Type B pancreatic cell (in vitro differentiated cells): ENCODE results near the gene ZNF639. TPM values are rescaled to one million over a fixed set of nuclear protein-coding genes. Genes with fewer than 3 reads are reported as not detected.
"Not testable (repeated sequence)": the region's sequence is repeated elsewhere in the genome, so short reads cannot be mapped to it uniquely, and the experiment has no call there.

Experiments used
- DNase-seq: peaks from one replicate; pipeline ENCODE4 v3.0.0; 2021; ENCODE audit warnings: mixed read lengths; ENCODE audit not compliant: unreplicated experiment; ENCODE audit errors: extremely low spot score
- H3K27ac Mint-ChIP-seq: 2 replicates; pipeline ENCODE4 v1.8.0; 2021; ENCODE audit warnings: mild to moderate bottlenecking, mixed read lengths
- H3K27me3 Mint-ChIP-seq: 2 replicates; pipeline ENCODE4 v1.8.0; 2021; ENCODE audit warnings: mixed read lengths
- H3K36me3 Mint-ChIP-seq: 2 replicates; pipeline ENCODE4 v1.8.0; 2021; ENCODE audit warnings: mixed read lengths
- H3K4me1 Mint-ChIP-seq: one replicate; pipeline ENCODE4 v1.8.0; 2021; ENCODE audit warnings: mixed read lengths; ENCODE audit not compliant: unreplicated experiment
- H3K4me3 Mint-ChIP-seq: 2 replicates; pipeline ENCODE4 v1.8.0; 2021; ENCODE audit warnings: mild to moderate bottlenecking, mixed read lengths
- H3K9me3 Mint-ChIP-seq: 2 replicates; pipeline ENCODE4 v1.8.0; 2021; ENCODE audit warnings: mixed read lengths
- CTCF ChIP-seq: fragments of 200-600 bp; sonication (generic); conservative IDR thresholded peaks from 2 replicates; pipeline ENCODE4 v1.5.0; 2021; ENCODE audit warnings: antibody characterized with exemption, mild to moderate bottlenecking
- total RNA-seq: library from RNA; stranded (reverse); gene quantifications from 2 replicates; pipeline ENCODE4 v1.2.1, GENCODE V29; 2021; ENCODE audit warnings: low replicate concordance

ZNF639 gene
- total RNA-seq, 1 donor from 2014 or later = 33.2 TPM

GRCh38 chr3:179301645-179302044 is 21.2 kb upstream of the ZNF639 start:
- Mint-ChIP-seq H3K36me3 (no peaks in the 10 kb centered on the region), H3K27me3 (peaks cover 3% of the 10 kb centered on the region), H3K4me1 (peaks cover 6% of the 10 kb centered on the region), H3K4me3 (no peak overlapping the region), H3K27ac (no peak overlapping the region), H3K9me3 (peaks cover 6% of the 10 kb centered on the region)
- no peak for DNase-seq
- TF ChIP-seq CTCF = no peak

DNA sequence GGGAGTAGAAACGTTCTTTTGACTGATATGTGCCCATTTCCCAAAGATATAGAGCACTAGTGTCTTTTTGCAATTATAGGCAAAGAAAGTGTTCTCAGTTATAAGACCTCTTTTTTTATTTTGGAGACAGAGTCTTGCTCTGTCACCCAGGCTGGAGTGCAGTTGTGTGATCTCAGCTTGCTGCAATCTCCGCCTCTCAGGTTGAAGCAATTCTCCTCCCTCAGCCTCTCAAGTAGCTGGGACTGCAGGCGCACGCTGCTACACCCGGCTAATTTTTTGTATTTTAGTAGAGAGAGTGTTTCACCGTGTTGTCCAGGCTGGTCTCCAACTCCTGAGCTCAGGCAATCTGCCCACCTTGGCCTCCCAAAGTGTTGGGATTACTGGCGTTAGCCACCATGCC is 20.7 kb upstream of the ZNF639 start:
- Mint-ChIP-seq H3K9me3 (peaks cover 6% of the 10 kb centered on the region), H3K4me1 (peaks cover 6% of the 10 kb centered on the region), H3K27me3 (no peaks in the 10 kb centered on the region), H3K4me3 (no peak overlapping the region), H3K27ac (no peak overlapping the region), H3K36me3 (no peaks in the 10 kb centered on the region)
- no peak for TF ChIP-seq CTCF
- DNase-seq = no peak

- TF ChIP-seq CTCF = no peak
- H3K4me1 Mint-ChIP-seq = no peaks in the 10 kb centered on the region
- H3K27me3 Mint-ChIP-seq = no peaks in the 10 kb centered on the region
Measured at GRCh38 chr3:179304605-179305004, 18.2 kb upstream of the ZNF639 start.

GRCh38 chr3:179307362-179307761 is 15.5 kb upstream of the ZNF639 start:
- H3K36me3 Mint-ChIP-seq, H3K27ac Mint-ChIP-seq, H3K4me1 Mint-ChIP-seq, H3K4me3 Mint-ChIP-seq, H3K27me3 Mint-ChIP-seq, H3K9me3 Mint-ChIP-seq, DNase-seq: not testable (repeated sequence)

More at GRCh38 chr3:179304605-179305004, 18.2 kb upstream of the ZNF639 start:
- no peaks in the 10 kb centered on the region for H3K36me3 Mint-ChIP-seq
- H3K27ac Mint-ChIP-seq = no peak overlapping the region
- no peak overlapping the region for H3K4me3 Mint-ChIP-seq
- no peak for DNase-seq
- no peaks in the 10 kb centered on the region for H3K9me3 Mint-ChIP-seq

DNA sequence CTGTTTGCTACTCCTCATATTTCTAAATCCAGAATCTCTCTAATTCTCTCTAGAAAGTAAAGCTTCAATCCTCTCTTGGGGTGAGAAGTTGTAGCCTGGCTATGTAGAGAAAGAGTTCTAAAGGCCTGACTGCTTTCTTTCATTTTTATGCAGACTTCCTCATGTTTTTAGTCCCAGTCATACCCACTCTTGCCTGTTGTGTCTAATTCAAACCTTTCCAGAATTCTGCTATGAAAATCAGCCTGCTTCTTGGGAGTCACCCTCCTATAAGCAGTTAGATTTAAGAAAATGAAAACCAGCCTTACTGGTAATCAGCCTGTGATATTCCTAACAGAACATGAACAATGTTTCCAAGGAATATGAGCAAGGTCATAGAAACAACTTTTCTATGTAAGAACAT is 14.8 kb upstream of the ZNF639 start:
- Mint-ChIP-seq H3K9me3 (no peaks in the 10 kb centered on the region), H3K36me3 (no peaks in the 10 kb centered on the region), H3K27me3 (no peaks in the 10 kb centered on the region), H3K4me3 (no peak overlapping the region), H3K4me1 (no peaks in the 10 kb centered on the region), H3K27ac (no peak overlapping the region)
- no peak for TF ChIP-seq CTCF
- no peak for DNase-seq

DNA sequence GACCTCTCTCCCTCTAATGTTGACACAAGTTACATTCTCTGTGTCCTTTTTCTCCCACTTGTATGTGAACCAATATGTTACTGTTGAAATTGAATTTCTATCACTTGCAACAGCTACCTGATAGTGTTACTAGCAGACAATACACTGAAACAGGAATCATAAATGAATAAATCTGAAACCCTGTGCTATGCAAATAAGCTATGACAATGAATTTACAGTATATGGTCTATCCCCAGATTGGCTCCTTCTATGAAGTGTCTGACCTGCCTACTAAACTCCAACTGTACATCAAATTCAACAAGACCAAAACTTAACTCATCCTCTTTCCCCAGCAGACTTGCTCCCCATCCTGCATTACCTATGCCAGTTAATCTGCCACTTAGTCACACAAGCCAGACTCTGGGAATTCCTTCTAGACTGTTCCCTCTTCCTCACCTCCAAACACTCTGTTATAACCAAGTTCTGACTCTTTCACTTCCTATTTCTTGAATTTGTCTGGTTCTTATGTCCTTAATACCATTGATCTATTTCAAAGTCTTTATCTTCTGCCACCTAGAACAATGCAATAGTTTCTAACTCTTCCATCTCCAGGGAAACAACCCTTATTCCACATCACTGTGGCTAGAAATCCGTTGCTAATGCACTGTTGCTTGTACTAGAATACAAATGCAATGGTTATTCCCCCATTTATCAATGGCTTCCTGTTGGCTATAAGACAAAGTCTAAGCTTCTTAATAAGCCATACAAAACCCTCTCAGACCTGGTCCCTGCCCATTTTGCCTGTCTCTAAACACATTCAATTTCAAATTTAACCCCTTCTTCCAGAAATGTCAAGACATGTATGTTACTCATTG is 13.4 kb upstream of the ZNF639 start:
- no peak overlapping the region for H3K27ac Mint-ChIP-seq
- no peak for TF ChIP-seq CTCF

More for the DNA sequence above, 13.4 kb upstream of the ZNF639 start:
- DNase-seq = no peak
- Mint-ChIP-seq H3K36me3 (no peaks in the 10 kb centered on the region), H3K9me3 (no peaks in the 10 kb centered on the region), H3K4me3 (no peak overlapping the region), H3K4me1 (no peaks in the 10 kb centered on the region), H3K27me3 (no peaks in the 10 kb centered on the region)
